ENCODE results near the gene CCDC127.
"Not testable (repeated sequence)": the region's sequence is repeated elsewhere in the genome, so short reads cannot be mapped to it uniquely, and the experiment has no call there.

CCDC127 gene

GRCh38 chr5:200985-201384 lies 17.0 kb downstream of the CCDC127 start:
- DNase-seq, result no peak

- DNase-seq, result no peak
Observed at GRCh38 chr5:199950-200645, 17.9 kb downstream of the CCDC127 start.

GRCh38 chr5:199197-199949 lies 18.6 kb downstream of the CCDC127 start:
- no peak for DNase-seq

GRCh38 chr5:198516-199196 lies 19.3 kb downstream of the CCDC127 start:
- DNase-seq, result no peak

- DNase-seq, result no peak
Observed at GRCh38 chr5:197892-198489, 20.0 kb downstream of the CCDC127 start.

- not testable (repeated sequence) for DNase-seq
Observed at GRCh38 chr5:197031-197430, 20.9 kb downstream of the CCDC127 start.

GRCh38 chr5:196350-196749 lies 21.6 kb downstream of the CCDC127 start:
- DNase-seq, result no peak

GRCh38 chr5:195401-196160 lies 22.4 kb downstream of the CCDC127 start:
- DNase-seq, result no peak

GRCh38 chr5:194603-195209 lies 23.2 kb downstream of the CCDC127 start:
- no peak for DNase-seq

- no peak for DNase-seq
Observed at GRCh38 chr5:194102-194501, 23.9 kb downstream of the CCDC127 start.

GRCh38 chr5:192970-193831 lies 24.8 kb downstream of the CCDC127 start:
- no peak for DNase-seq

- no peak for DNase-seq
Observed at GRCh38 chr5:192691-192969, 25.3 kb downstream of the CCDC127 start.

- no peak for DNase-seq
Observed at GRCh38 chr5:191949-192690, 25.8 kb downstream of the CCDC127 start.

- no peak for DNase-seq
Observed at GRCh38 chr5:191036-191948, 26.7 kb downstream of the CCDC127 start, which contains the start of gene LRRC14B. LRRC14B (plus strand) TSS chr5:191495; CDS start chr5:191539, 44 bp downstream.

GRCh38 chr5:190366-191035 lies 27.5 kb downstream of the CCDC127 start:
- no peak for DNase-seq

GRCh38 chr5:189976-190365 lies 28.0 kb downstream of the CCDC127 start:
- DNase-seq, result no peak

- no peak for DNase-seq
Observed at GRCh38 chr5:189486-189885, 28.5 kb downstream of the CCDC127 start.

GRCh38 chr5:188488-189481 lies 29.2 kb downstream of the CCDC127 start:
- peak; percentile 90 for DNase-seq

Measured in stimulated activated CD4-positive, alpha-beta T cell treated with anti-CD3 and anti-CD28 coated beads, Interleukin-4, amount 100 ng/mL, for 24 hours (primary cell).